Sigmoid colon (tissue), 4 donors: ENCODE results near the gene STRBP.

Source experiments
- EP300 ChIP-seq, 4 donors: sonication (generic); formaldehyde crosslinking; IDR thresholded peaks; one replicate each; pipeline ENCODE4 v1.6.1; 2017; ENCODE audit warnings: antibody characterized with exemption in 4 of 4
- POLR2A ChIP-seq, 2 donors: fragments of 450-650 bp; IDR thresholded peaks; one replicate each; pipeline ENCODE4 v1.6.1; 2016; ENCODE audit warnings: antibody characterized with exemption in 2 of 2, mild to moderate bottlenecking in 2 of 2, moderate library complexity in 2 of 2
- POLR2AphosphoS5 ChIP-seq, 4 donors: sonication (generic); formaldehyde crosslinking; IDR thresholded peaks; one replicate each; pipeline ENCODE4 v1.6.1; 2017; ENCODE audit warnings: antibody characterized with exemption in 4 of 4
- TF ChIP-seq, protein P1 (sequence below), 4 experiments: fragments of 450-650 bp in 3 of 4; fragments of 200-600 bp in 1 of 4; IDR thresholded peaks; one replicate each; pipeline ENCODE4 v1.5.1; 2016 to 2019; ENCODE audit warnings: antibody characterized with exemption in 4 of 4, mild to moderate bottlenecking in 3 of 4, moderate library complexity in 2 of 4

DNA sequence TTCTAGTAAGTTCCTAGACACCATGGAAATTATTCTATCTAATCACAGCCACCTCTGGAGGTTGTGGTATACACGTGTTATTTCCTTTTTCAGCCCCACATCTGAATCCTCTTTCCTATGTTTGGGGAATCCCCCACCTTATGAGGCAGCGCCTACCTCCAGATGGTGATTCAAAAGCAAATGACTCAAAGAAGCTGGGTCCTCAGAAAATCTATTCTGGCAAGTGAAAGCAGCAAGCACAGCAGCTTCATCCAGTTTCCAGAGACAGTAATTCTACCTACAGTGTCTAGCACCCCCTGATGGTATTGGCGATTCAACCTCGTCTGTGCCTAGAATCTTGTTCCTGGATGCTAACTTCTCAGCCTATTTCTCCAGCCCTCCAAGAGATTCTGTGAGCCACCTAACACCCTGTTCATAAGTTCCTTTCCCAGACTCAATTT is 43.0 kb downstream of the STRBP start:
- TF ChIP-seq, protein P1, sequence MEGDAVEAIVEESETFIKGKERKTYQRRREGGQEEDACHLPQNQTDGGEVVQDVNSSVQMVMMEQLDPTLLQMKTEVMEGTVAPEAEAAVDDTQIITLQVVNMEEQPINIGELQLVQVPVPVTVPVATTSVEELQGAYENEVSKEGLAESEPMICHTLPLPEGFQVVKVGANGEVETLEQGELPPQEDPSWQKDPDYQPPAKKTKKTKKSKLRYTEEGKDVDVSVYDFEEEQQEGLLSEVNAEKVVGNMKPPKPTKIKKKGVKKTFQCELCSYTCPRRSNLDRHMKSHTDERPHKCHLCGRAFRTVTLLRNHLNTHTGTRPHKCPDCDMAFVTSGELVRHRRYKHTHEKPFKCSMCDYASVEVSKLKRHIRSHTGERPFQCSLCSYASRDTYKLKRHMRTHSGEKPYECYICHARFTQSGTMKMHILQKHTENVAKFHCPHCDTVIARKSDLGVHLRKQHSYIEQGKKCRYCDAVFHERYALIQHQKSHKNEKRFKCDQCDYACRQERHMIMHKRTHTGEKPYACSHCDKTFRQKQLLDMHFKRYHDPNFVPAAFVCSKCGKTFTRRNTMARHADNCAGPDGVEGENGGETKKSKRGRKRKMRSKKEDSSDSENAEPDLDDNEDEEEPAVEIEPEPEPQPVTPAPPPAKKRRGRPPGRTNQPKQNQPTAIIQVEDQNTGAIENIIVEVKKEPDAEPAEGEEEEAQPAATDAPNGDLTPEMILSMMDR (IDR thresholded peaks at IDR 0.05) = peak in 2 of 4 experiments; percentile 39 to 43
- no peak for TF ChIP-seq POLR2AphosphoS5 (IDR thresholded peaks at IDR 0.05)
- no peak for TF ChIP-seq POLR2A (IDR thresholded peaks at IDR 0.05)
- no peak for TF ChIP-seq EP300 (IDR thresholded peaks at IDR 0.05)
